PC-9 (cell line): ENCODE results near the gene MATCAP1.

Experiments
- CTCF ChIP-seq: fragments of 200-600 bp; sonication (generic); conservative IDR thresholded peaks from 2 replicates; pipeline ENCODE4 v1.6.1; 2017; ENCODE audit warnings: mixed run types, antibody characterized with exemption, mild to moderate bottlenecking, moderate library complexity
- EZH2 ChIP-seq: fragments of 200-600 bp; sonication (generic); IDR thresholded peaks from 2 replicates; pipeline ENCODE4 v1.8.0; 2017; ENCODE audit warnings: antibody characterized with exemption, low read depth

GRCh38 chr16:67209565-67209964, 25.8 kb upstream of the MATCAP1 start:
- TF ChIP-seq EZH2 (no peak), CTCF (no peak)
